NCI-H69 (cell line): ENCODE results near the gene APBB2.
A peak's percentile ranks its signal among the peaks of the same experiment; 100 is the strongest.

Experiments
- DNase-seq: peaks from one replicate; lab custom pipeline; 2025; lab: John Stamatoyannopoulos, UW

Gene APBB2

GRCh38 chr4:41215969-41216293 lies 1.6 kb upstream of the APBB2 start:
- no peak for DNase-seq

GRCh38 chr4:41215155-41215554 lies 813 bp upstream of the APBB2 start:
- peak; percentile 13 for DNase-seq

- DNase-seq = no peak
Observed at GRCh38 chr4:41214825-41215146, 444 bp upstream of the APBB2 start.

- DNase-seq = peak; percentile 56
Observed at GRCh38 chr4:41213625-41214135, 662 bp downstream of the APBB2 start.

GRCh38 chr4:41212616-41213203 lies 1.6 kb downstream of the APBB2 start:
- peak; percentile 75 for DNase-seq

GRCh38 chr4:41211951-41212615 lies 2.3 kb downstream of the APBB2 start:
- DNase-seq = no peak

DNA sequence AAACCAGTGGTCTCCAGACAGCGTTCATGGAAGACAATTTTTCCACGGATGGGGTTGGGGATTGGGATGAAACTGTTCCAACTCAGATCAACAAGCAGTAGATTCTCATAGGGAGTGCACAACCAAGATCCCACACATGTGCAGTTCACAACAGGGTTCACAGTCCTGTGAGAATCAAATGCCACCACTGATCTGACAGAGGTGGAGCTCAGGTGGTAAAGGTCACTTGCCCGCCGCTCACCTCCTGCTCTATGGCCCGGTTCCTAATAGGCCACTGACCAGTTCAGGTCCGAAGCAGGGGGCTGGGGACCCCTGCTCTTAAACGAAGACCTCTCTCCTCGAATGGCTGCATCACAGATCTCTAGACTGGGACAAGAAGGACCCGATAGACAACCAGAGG lies 4.4 kb downstream of the APBB2 start:
- no peak for DNase-seq

- no peak for DNase-seq
Observed at GRCh38 chr4:41209187-41209586, 5.2 kb downstream of the APBB2 start.

DNA sequence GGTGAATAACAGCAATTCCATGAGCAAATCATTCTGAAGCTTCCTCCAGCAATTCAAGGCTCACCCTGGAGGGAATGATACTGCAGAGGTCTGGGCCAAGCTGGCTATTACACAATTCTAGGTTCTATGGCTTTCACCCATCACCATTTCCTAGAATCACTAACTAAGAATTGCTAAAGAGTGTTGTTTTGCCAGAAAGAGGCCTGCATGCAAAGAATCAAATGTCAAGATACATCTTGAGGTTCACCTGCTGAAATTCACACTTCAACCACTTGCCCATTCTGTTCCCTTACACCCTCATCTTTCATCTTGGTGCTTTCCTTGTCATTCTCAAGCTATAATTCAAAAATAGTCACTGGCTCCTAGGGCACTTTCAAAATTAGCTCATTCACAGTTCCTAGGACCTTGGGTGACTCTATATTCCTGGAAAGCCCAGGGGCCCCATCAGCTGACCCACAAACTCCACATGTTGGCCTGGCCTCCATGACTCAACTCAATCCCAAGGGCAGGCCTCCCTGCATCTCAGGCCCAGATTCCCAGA lies 7.0 kb downstream of the APBB2 start:
- DNase-seq = no peak

DNA sequence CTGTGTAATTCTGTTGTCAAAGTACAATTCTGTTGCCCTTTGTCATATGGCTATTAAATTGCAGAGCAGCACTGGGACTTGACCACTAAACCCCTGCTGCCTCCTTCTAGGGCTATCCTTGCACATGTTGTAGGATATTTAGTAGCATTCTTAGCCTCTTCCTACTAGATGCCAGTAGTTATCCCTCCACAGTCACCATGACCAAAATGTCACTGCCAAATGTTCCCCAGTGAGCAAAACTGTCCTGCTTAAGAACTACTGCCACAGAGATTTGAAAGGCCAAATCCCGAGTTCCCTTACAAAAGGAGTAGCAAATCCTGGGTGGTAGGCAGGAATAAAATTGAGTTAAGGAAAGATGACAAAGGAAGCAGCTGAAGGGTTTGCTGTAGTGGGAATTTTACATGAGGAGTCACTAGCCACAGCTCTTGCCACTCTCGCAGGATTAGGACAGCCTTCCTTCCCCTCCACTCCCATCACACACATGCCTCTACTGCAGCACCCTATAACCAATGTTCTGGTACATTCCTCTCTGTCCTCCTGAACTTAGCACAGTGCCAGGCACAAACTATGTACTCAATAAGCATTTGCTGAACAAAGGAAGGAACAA lies 8.4 kb downstream of the APBB2 start:
- peak; percentile 2 for DNase-seq

DNA sequence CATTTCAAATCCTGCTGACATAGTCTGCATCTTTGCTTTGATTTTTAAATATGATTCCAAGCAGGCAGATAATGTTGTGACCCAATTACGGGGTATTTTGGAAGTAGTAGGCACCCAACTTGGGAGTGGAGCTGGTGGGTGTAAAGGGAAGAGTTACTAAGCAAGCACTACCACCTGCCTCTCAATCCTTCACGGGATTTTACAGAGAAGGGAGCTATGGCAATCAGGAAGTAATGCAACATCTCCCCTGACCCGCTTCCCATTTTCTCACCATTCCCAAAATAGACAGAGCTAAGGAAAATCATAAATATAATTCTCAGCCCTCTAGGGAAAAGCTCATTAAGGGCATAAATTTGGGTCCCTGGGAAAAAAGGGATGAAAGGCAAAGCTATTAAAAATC lies 9.2 kb downstream of the APBB2 start:
- DNase-seq = peak; percentile 12

DNA sequence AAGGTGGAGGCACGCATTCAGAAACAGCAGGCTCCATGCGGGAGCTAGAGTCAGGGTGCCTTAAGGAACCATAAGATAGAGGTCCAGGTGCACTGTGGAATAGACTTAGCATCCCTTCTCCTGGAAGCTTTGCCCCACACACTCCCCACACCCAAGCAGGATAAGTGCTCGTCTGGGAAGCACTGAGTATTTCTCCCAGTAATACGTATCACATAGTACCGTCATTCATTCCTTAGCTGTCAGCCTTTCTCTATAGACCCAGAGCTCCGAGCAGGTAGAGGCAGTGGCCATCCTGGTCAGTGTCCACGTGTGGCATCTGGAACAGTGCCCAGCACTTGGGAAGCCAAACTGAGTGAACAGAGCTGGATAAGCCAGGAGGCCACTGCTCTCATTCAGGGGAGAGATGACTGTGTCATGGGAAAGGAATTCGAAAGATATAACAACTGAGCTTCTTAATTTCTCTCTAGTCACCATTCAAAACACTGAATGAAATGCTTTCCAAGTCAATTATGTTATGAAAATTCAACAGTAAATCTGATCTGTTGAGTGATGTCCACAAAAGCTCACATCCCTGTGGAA lies 9.9 kb downstream of the APBB2 start:
- DNase-seq = no peak

- no peak for DNase-seq
Observed at GRCh38 chr4:41203841-41204240, 10.5 kb downstream of the APBB2 start.

DNA sequence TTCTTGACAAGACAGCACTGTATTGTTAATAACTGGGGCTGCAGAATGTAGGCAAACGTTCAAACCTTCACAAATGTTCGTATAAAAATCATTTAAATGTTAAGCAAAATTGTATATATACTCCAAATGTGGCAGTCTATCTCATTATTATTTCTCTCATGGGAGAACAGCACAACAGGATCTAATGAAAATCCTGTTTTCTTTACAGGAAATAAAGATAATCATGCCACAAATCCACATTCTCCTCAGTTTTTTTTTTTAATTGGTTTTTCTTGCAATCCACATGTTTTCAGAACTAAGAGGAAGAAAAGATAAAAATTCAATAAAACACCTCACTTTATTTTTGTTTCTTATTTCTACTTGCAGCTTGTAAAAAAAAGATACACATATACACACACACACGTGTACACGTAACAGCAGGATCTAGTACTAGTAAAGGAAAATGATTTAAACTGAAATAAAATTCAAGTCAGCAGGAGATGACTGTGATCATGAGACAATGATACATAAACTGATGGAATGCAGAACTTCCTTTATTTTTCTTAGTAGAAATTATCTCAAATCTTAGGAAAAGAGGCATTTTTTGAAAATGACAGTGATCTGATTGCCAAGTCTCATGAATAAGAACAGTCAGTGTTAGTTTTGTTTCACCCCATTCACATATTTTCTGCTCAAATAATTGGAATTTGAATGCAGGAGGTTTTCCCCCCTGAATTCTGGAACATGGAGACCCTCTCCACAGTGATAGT lies 11.3 kb downstream of the APBB2 start:
- DNase-seq = no peak

GRCh38 chr4:41202356-41202755 lies 12.0 kb downstream of the APBB2 start:
- no peak for DNase-seq

DNA sequence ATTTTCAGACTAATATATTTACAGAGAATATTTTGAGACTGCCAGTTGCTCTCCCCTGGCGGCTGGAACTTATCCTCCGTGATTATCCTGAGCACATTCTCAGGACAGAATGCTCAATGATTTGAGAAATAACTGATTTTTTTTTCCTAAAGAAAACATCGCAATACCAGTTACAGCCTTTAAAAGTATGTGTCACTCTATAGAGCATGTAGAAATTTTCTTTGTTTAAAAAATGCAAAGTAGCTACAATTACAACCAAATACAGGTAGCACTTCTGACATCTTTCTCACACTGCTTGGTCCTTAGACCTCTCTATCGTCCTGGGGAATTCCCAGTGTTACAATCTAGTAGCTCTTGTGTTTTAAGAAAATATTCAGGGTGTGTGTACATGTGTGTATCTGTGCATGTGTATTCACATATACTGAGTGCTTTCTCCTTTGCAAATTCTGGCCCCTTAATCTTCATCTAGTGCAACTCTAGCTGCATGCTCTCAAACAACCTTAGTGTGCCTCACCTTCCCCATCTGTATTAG lies 13.8 kb downstream of the APBB2 start:
- no peak for DNase-seq

DNA sequence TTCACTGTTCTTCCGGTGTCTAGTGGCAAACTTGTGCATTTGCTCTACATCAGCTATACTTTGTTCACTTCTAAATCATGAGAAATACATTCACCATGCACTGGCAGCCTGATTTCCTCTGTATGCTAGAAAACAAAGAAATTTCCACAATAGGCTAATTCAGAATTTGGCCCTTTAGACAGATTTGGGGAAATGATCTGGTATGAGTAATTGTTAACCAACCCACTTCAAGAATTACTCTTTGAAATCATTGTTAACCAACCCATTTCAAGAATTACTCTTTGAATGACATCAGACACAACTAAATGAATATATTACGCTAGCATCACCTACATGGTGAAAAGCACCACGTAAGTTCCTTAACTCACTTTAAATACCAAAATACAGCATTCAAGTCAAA lies 14.6 kb downstream of the APBB2 start:
- DNase-seq = no peak

DNA sequence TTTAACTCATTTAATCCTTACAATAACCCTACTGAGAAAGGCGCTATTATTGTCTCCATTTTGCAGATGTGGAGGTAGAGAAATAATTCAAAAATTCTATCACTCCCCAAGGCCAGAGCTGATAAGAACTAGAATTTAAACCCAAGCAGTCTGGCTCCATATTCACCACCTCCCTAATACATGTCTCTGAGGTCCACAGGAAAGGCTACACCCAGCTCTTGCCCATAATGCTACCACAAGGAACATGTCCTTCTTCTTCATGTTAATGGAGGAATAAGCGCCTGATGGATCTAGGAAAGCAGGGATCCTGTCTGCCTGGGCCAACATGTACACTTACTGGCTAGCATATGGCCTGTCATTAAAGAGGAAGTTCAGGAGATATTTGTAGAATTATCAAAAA lies 16.3 kb downstream of the APBB2 start:
- no peak for DNase-seq

DNA sequence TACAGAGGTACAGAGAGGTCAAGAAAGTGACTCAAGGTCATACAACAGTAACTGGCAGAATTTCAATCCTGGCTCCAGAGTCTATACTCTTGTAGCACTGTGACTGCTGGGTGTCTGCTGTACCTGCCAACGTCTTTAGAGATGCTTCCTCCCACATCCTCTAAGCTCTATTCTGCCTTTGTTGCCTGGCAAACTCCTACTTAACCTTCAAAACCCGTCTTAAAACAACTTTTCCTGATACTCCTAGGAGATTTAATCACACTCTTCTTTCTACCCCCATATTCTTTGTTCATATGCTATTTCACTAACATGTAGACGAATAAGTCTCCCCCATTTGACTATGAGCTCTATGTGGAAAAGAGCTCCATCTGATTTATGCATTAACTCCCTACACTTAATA lies 16.8 kb downstream of the APBB2 start:
- DNase-seq = no peak

GRCh38 chr4:41196633-41197332 lies 17.6 kb downstream of the APBB2 start:
- no peak for DNase-seq

DNA sequence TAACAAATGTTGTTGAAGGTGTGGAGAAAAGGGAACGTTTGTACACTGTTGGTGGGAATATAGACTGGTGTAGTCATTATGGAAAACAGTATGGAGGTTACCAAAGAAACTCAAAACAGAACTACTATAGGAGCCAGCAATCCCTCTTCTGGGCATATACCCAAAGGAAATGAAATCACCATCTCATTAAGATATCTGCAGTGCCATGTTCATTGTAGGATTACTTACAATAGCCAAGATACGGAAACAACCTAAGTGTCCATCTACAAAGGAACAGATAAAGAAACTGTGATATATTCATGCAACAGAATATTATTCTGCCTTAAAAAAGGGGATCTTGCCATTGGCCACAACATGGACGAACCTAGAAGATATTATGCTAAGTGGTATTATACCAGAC lies 22.2 kb downstream of the APBB2 start:
- no peak for DNase-seq

DNA sequence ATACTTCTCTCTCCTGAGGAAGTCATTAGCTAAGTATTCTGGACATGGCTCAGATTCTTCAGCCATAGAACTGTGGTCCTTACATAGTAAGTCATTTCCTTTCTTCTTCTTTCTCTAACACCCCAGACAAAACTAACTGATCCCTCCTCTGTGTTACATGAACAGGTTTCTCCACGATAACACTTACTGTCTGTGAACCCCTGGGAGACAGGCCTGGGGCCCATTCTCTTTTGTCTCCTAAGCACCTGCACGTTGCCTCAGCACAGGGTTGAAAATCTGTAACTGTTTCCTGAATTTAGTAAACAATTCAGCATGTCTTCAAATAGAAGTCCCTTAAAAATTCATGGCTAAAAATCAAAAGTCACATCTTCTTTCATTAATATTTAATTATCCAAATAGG lies 24.7 kb downstream of the APBB2 start:
- peak; percentile 44 for DNase-seq
